Measurements from ENCODE around the gene HSDL1.

Gene HSDL1

DNA sequence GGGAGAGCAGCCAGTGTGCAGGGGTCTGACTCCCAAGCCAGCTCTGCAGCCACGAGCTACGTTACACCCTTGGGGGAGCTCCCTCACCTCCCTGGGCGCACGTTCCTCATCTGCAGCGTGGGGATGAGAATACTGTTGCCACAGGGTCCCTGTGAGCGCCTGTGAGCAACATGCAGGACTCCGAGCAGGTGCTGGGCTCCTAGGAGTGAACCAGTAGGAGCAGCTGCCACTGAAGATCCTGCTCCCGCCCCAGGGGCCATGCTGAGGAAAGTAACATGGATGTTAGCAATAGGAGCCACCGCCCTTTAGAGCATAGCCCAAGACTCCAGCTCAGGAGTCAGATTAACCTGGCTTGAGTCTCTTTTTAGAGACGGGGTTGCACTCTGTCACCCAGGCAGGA is 16.1 kb upstream of the HSDL1 start:
- Histone ChIP-seq H2AK5ac (ENCODE audit: low read length) (no peak overlapping the region), H3K36me3 (ENCODE audit: control insufficient read depth in 1 of 2, insufficient read depth in 2 of 2, low read length in 2 of 2) (no peaks in the 10 kb centered on the region), H3K79me1 (ENCODE audit: low read length) (no peaks in the 10 kb centered on the region), H3K9ac (ENCODE audit: low read length) (no peak overlapping the region), H4K91ac (ENCODE audit: low read depth, low read length) (no peak overlapping the region), H2BK12ac (ENCODE audit: low read length) (no peak overlapping the region), H2BK5ac (ENCODE audit: low read depth, low read length, poor library complexity) (no peak overlapping the region), H3K9me3 (ENCODE audit: insufficient read depth, low read depth, low read length) (no peaks in the 10 kb centered on the region), H2AFZ (ENCODE audit: insufficient read depth, low read length, poor library complexity) (no peak overlapping the region), H3K79me2 (ENCODE audit: control insufficient read depth, insufficient read depth, low read length, poor library complexity) (no peaks in the 10 kb centered on the region), H3K4ac (ENCODE audit: low read depth, low read length) (no peak overlapping the region), H3K4me1 (ENCODE audit: control insufficient read depth in 1 of 2, insufficient read depth in 2 of 2, low read length in 2 of 2) (no peaks in the 10 kb centered on the region), H3K4me3 (ENCODE audit: low read depth, low read length) (no peak overlapping the region), H3K27me3 (ENCODE audit: insufficient read depth, low read length) (no peaks in the 10 kb centered on the region), H3K27ac (ENCODE audit: low read depth, low read length) (no peak overlapping the region), H2BK120ac (ENCODE audit: insufficient read depth, low read length, poor library complexity) (no peak overlapping the region), H3K4me2 (ENCODE audit: low read length) (no peak overlapping the region), H3K18ac (ENCODE audit: low read length) (no peak overlapping the region), H4K12ac (ENCODE audit: low read depth, low read length) (no peak overlapping the region), H3K23ac (ENCODE audit: low read length) (no peak overlapping the region), H4K8ac (ENCODE audit: low read depth, low read length) (no peak overlapping the region), H3K14ac (ENCODE audit: low read length) (no peak overlapping the region)
- WGBS (ENCODE audit: extremely low coverage, insufficient coverage, insufficient read length): no CpG with 5 or more reads among the region's 10 CpGs
- no peak for DNase-seq

DNA sequence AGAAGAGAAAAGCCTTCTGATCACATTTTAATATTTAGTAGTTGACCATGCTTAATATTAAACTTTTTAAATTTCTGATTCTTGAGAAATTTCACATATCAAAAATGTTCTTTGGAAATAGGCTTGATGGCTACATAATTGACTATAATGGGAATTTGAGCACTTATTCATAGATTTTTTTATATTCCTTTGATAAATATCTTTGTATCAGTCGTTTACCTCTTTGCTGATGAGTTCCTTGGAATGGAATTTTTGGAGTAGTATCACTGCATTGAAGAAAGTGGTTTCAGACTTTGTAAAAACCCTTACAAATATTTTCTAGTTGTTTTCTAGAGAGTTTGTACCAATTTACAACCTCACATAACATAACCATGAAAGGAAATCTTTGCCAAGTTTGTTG is 14.8 kb upstream of the HSDL1 start:
- Histone ChIP-seq H3K27me3 (ENCODE audit: insufficient read depth, low read length) (no peaks in the 10 kb centered on the region), H3K14ac (ENCODE audit: low read length) (no peak overlapping the region), H3K4me3 (ENCODE audit: low read depth, low read length) (no peak overlapping the region), H3K4ac (ENCODE audit: low read depth, low read length) (no peak overlapping the region), H3K79me2 (ENCODE audit: control insufficient read depth, insufficient read depth, low read length, poor library complexity) (no peaks in the 10 kb centered on the region), H3K18ac (ENCODE audit: low read length) (no peak overlapping the region), H2BK5ac (ENCODE audit: low read depth, low read length, poor library complexity) (no peak overlapping the region), H3K27ac (ENCODE audit: low read depth, low read length) (no peak overlapping the region), H2AFZ (ENCODE audit: insufficient read depth, low read length, poor library complexity) (no peak overlapping the region), H3K36me3 (ENCODE audit: control insufficient read depth in 1 of 2, insufficient read depth in 2 of 2, low read length in 2 of 2) (no peaks in the 10 kb centered on the region), H3K9me3 (ENCODE audit: insufficient read depth, low read depth, low read length) (no peaks in the 10 kb centered on the region), H2AK5ac (ENCODE audit: low read length) (no peak overlapping the region), H2BK120ac (ENCODE audit: insufficient read depth, low read length, poor library complexity) (no peak overlapping the region), H4K91ac (ENCODE audit: low read depth, low read length) (no peak overlapping the region), H3K9ac (ENCODE audit: low read length) (no peak overlapping the region), H4K8ac (ENCODE audit: low read depth, low read length) (no peak overlapping the region), H3K4me2 (ENCODE audit: low read length) (no peak overlapping the region), H3K79me1 (ENCODE audit: low read length) (no peaks in the 10 kb centered on the region), H3K23ac (ENCODE audit: low read length) (no peak overlapping the region), H4K12ac (ENCODE audit: low read depth, low read length) (no peak overlapping the region), H3K4me1 (ENCODE audit: control insufficient read depth in 1 of 2, insufficient read depth in 2 of 2, low read length in 2 of 2) (no peaks in the 10 kb centered on the region), H2BK12ac (ENCODE audit: low read length) (no peak overlapping the region)
- DNase-seq: no peak
- no CpG with 5 or more reads among the region's 1 CpG for WGBS (ENCODE audit: extremely low coverage, insufficient coverage, insufficient read length)

DNA sequence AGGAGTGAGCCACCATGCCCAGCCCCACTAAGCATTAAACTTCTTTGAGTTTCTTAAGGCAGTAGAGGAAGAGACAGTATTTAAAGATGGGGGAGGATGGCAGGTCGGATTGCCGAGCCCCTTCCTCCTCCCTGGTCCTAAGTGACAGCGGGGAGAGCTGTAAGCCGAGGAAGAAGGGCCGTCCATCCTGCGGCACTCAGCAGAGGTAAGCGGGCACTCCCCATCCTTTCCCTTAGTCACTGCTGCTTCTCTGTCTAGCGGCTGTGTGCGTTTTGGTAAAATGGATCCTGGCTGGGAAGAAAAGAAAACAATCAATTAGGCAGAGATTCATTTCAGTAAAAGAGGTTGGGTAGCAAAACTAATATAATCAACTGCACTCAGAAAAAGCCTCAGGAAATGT is 14.0 kb upstream of the HSDL1 start:
- no peak overlapping the region for H3K23ac ChIP-seq (ENCODE audit: low read length)
- no peak overlapping the region for H2AFZ ChIP-seq (ENCODE audit: insufficient read depth, low read length, poor library complexity)
- H3K4me2 ChIP-seq (ENCODE audit: low read length): no peak overlapping the region
- no peak overlapping the region for H3K4me3 ChIP-seq (ENCODE audit: low read depth, low read length)
- H4K91ac ChIP-seq (ENCODE audit: low read depth, low read length): no peak overlapping the region
- DNase-seq: no peak
- no peak overlapping the region for H2BK5ac ChIP-seq (ENCODE audit: low read depth, low read length, poor library complexity)
- no peaks in the 10 kb centered on the region for H3K9me3 ChIP-seq (ENCODE audit: insufficient read depth, low read depth, low read length)
- no peaks in the 10 kb centered on the region for H3K36me3 ChIP-seq (ENCODE audit: control insufficient read depth in 1 of 2, insufficient read depth in 2 of 2, low read length in 2 of 2)
- H2AK5ac ChIP-seq (ENCODE audit: low read length): no peak overlapping the region
- no peaks in the 10 kb centered on the region for H3K79me1 ChIP-seq (ENCODE audit: low read length)
- no peak overlapping the region for H3K4ac ChIP-seq (ENCODE audit: low read depth, low read length)
- no peak overlapping the region for H4K12ac ChIP-seq (ENCODE audit: low read depth, low read length)
- H3K79me2 ChIP-seq (ENCODE audit: control insufficient read depth, insufficient read depth, low read length, poor library complexity): no peaks in the 10 kb centered on the region
- no peak overlapping the region for H3K27ac ChIP-seq (ENCODE audit: low read depth, low read length)
- WGBS (ENCODE audit: extremely low coverage, insufficient coverage, insufficient read length): no CpG with 5 or more reads among the region's 9 CpGs
- H2BK120ac ChIP-seq (ENCODE audit: insufficient read depth, low read length, poor library complexity): no peak overlapping the region
- no peak overlapping the region for H3K9ac ChIP-seq (ENCODE audit: low read length)
- H3K4me1 ChIP-seq (ENCODE audit: control insufficient read depth in 1 of 2, insufficient read depth in 2 of 2, low read length in 2 of 2): no peaks in the 10 kb centered on the region
- no peak overlapping the region for H3K14ac ChIP-seq (ENCODE audit: low read length)
- no peak overlapping the region for H4K8ac ChIP-seq (ENCODE audit: low read depth, low read length)
- no peak overlapping the region for H2BK12ac ChIP-seq (ENCODE audit: low read length)
- H3K27me3 ChIP-seq (ENCODE audit: insufficient read depth, low read length): no peaks in the 10 kb centered on the region
- no peak overlapping the region for H3K18ac ChIP-seq (ENCODE audit: low read length)

DNA sequence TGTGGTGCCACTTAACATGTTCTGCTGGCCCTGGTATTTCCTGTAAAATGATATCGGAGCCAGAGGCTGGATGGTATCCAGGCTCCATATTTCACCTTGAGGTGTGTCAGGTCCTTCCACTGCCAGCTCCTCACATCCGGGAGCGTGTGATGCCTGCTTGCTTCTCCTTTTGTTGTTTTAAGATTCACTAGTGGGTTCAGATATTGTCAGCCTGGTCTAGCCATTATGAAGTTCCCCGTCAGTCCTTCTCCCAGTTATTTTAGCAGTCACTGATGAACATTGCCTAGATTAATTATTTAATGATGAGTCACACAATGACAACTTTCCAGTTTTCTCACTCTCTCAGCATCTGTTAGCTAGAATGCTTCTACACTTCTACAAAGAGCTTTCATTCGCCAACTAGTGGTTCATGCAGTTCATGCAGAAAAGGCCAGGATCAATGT is 11.4 kb upstream of the HSDL1 start:
- Histone ChIP-seq H3K79me1 (ENCODE audit: low read length) (no peaks in the 10 kb centered on the region), H2BK120ac (ENCODE audit: insufficient read depth, low read length, poor library complexity) (no peak overlapping the region), H3K9ac (ENCODE audit: low read length) (no peak overlapping the region), H3K4me2 (ENCODE audit: low read length) (no peak overlapping the region), H3K27ac (ENCODE audit: low read depth, low read length) (no peak overlapping the region), H4K8ac (ENCODE audit: low read depth, low read length) (no peak overlapping the region), H3K27me3 (ENCODE audit: insufficient read depth, low read length) (no peaks in the 10 kb centered on the region), H4K12ac (ENCODE audit: low read depth, low read length) (no peak overlapping the region), H2AK5ac (ENCODE audit: low read length) (no peak overlapping the region), H3K18ac (ENCODE audit: low read length) (no peak overlapping the region), H3K4me1 (ENCODE audit: control insufficient read depth in 1 of 2, insufficient read depth in 2 of 2, low read length in 2 of 2) (no peaks in the 10 kb centered on the region), H3K36me3 (ENCODE audit: control insufficient read depth in 1 of 2, insufficient read depth in 2 of 2, low read length in 2 of 2) (no peaks in the 10 kb centered on the region), H3K4me3 (ENCODE audit: low read depth, low read length) (no peak overlapping the region), H2BK12ac (ENCODE audit: low read length) (no peak overlapping the region), H3K23ac (ENCODE audit: low read length) (no peak overlapping the region), H3K79me2 (ENCODE audit: control insufficient read depth, insufficient read depth, low read length, poor library complexity) (no peaks in the 10 kb centered on the region), H2AFZ (ENCODE audit: insufficient read depth, low read length, poor library complexity) (no peak overlapping the region), H3K9me3 (ENCODE audit: insufficient read depth, low read depth, low read length) (no peaks in the 10 kb centered on the region), H3K14ac (ENCODE audit: low read length) (no peak overlapping the region), H3K4ac (ENCODE audit: low read depth, low read length) (no peak overlapping the region), H2BK5ac (ENCODE audit: low read depth, low read length, poor library complexity) (no peak overlapping the region), H4K91ac (ENCODE audit: low read depth, low read length) (no peak overlapping the region)
- no peak for DNase-seq
- WGBS (ENCODE audit: extremely low coverage, insufficient coverage, insufficient read length): no CpG with 5 or more reads among the region's 5 CpGs

Data from trophoblast cell (in vitro differentiated cells and primary cell).